Measurements from ENCODE around the gene PODXL2.
A peak's percentile ranks its signal among the peaks of the same experiment; 100 is the strongest.

PODXL2 gene

DNA sequence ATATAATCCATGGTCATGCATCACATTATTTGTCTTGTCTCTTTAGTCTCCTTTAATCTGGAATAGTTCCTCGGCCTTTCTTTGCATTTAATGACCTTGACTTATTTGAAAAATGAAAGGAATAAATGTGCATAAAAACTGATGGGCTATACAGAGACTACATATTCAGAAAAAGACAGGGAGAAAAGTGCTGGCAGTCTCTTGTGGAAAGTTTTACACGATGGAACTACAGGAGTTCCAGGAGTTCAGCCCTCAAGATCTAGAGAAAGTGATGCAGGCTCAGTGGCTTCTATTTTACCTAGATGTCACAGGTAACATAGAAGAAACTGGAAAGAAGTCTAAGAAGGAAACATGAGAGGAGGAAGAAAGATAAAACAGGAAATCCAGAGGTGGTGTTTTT lies 36.2 kb downstream of the PODXL2 start:
- DNase-seq (ENCODE audit: insufficient read length, low spot score) = no peak
- FAIRE-seq = no peak
- TF ChIP-seq POLR2A (IDR thresholded peaks at IDR 0.05; ENCODE audit: low read depth, low read length) = no peak

DNA sequence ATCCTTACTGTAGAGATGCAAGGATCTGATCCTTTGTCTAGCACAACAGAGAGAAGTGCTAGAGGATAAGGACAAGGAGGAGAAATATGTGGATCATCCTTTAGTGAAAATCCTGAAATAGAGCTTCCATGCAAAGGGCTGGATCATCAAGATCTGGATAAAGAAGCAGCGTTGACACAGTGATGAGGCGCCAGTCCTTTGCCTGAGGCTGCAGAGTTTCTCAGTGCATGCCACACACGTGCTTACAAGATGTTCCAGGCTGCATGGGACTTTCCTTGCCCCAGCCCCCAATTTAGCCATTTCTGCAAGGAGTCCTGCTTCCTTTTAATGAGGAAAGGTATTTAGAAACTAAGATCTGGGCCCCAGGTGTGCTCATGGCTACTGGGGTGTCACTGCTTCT lies 36.6 kb downstream of the PODXL2 start:
- TF ChIP-seq POLR2A (IDR thresholded peaks at IDR 0.05; ENCODE audit: low read depth, low read length) = no peak
- FAIRE-seq (no peak), DNase-seq (ENCODE audit: insufficient read length, low spot score) (no peak)

DNA sequence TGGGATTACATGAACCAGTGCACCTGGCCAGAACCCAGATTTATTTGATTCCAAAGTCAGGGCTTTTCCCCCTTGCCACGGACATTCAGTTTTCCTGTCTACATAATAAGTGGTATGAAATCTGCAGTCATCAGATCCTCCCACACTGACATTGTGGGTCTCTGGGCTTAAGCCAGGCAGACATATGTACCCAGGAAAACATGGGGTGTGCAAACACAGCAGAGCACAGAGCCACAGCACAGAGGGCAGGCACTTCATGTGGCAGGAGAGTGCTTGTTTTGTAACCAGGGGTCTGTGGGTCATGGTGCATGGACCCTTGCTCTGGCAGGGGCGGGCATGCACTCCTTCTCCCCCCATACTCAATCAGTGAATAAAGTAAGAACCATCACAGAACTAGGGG lies 37.7 kb downstream of the PODXL2 start:
- FAIRE-seq (no peak), DNase-seq (ENCODE audit: insufficient read length, low spot score) (no peak)
- TF ChIP-seq POLR2A (IDR thresholded peaks at IDR 0.05; ENCODE audit: low read depth, low read length) = no peak

GRCh38 chr3:127667119-127667681 lies 38.2 kb downstream of the PODXL2 start:
- DNase-seq (ENCODE audit: insufficient read length, low spot score) = no peak
- no peak for FAIRE-seq
- no peak for TF ChIP-seq POLR2A (IDR thresholded peaks at IDR 0.05; ENCODE audit: low read depth, low read length)

DNA sequence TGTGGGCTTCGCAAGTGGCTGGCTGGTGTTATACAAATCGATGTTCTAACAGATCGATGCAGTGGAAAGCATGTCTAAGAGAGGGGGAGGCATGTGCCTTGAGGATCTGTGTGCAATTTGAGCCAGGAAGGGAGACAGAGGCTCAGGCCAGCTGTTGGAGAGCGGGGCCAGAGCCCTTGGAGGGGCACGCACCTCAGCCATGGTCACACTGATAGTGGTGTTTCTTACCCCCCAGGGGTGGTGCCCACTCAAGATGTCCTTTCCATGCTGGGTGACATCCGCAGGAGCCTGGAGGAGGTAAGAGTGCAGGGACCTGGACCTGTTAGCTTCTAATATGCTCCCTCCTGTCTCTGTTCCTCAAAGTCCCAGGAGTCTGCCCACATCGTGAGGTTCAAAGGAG lies 39.9 kb downstream of the PODXL2 start:
- FAIRE-seq (no peak), DNase-seq (ENCODE audit: insufficient read length, low spot score) (no peak)
- TF ChIP-seq POLR2A (IDR thresholded peaks at IDR 0.05; ENCODE audit: low read depth, low read length) = no peak

- TF ChIP-seq POLR2A (IDR thresholded peaks at IDR 0.05; ENCODE audit: low read depth, low read length) = no peak
- DNase-seq (ENCODE audit: insufficient read length, low spot score) (no peak), FAIRE-seq (no peak)
These were observed 40.7 kb downstream of the PODXL2 start for GRCh38 chr3:127669541-127670228.

DNA sequence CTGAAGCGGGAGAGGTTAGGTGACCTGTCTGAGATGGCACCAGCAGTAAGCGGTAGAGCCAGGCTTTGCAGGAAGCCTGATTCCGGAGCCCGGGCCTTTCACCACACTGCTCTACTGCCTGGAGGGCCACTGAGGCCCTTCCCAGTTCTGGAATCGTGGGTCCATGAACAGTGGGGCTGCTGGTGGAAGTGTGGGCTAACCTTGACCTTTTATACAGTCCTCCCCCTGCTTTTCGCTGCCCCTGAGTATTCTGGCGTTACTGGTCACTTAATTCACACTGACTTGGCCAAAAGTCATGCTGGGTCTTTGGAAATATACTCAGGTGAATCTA lies 41.2 kb downstream of the PODXL2 start:
- no peak for DNase-seq (ENCODE audit: insufficient read length, low spot score)
- FAIRE-seq = no peak
- no peak for TF ChIP-seq POLR2A (IDR thresholded peaks at IDR 0.05; ENCODE audit: low read depth, low read length)

DNA sequence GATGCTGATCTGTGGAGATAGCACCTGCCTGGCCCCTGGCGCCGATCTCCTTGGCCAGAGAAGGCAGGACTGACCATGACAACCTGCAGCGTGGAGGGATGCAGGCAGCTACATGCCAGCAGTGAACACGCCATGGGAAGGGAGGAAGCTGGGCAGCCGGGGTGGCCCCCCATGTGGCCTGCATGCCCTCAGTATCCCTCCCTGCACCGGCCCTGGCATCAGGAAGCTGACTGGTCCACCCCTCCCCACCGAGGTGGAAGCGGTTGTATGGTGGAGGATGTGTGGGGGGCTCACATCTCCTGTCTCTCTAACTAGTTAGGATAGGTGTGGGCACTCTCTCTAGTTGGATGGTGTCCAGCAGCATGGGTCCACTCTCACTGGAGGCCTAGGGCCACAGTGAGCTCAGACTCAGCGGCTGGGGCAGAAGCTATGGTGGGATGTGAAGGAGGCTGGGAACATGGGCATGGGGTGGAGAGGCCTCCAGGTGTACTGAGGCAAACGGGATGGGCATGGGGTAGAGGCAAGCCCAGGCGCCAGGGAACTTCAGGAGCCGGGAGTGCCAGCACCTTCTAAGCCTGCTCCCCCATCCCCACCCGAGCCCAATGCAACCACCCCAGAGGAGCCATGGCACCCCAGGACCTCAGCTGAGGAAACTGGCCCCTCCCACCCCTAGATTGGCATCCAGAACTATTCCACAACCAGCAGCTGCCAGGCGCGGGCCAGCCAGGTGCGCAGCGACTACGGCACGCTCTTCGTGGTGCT lies 42.0 kb downstream of the PODXL2 start:
- FAIRE-seq = no peak
- DNase-seq (ENCODE audit: insufficient read length, low spot score) = no peak

GRCh38 chr3:127671523-127672428 lies 42.8 kb downstream of the PODXL2 start:
- no peak for TF ChIP-seq POLR2A (IDR thresholded peaks at IDR 0.05; ENCODE audit: low read depth, low read length)
- no peak for FAIRE-seq
- no peak for DNase-seq (ENCODE audit: insufficient read length, low spot score)

More for the DNA sequence above, 42.0 kb downstream of the PODXL2 start:
- no peak for TF ChIP-seq POLR2A (IDR thresholded peaks at IDR 0.05; ENCODE audit: low read depth, low read length)

DNA sequence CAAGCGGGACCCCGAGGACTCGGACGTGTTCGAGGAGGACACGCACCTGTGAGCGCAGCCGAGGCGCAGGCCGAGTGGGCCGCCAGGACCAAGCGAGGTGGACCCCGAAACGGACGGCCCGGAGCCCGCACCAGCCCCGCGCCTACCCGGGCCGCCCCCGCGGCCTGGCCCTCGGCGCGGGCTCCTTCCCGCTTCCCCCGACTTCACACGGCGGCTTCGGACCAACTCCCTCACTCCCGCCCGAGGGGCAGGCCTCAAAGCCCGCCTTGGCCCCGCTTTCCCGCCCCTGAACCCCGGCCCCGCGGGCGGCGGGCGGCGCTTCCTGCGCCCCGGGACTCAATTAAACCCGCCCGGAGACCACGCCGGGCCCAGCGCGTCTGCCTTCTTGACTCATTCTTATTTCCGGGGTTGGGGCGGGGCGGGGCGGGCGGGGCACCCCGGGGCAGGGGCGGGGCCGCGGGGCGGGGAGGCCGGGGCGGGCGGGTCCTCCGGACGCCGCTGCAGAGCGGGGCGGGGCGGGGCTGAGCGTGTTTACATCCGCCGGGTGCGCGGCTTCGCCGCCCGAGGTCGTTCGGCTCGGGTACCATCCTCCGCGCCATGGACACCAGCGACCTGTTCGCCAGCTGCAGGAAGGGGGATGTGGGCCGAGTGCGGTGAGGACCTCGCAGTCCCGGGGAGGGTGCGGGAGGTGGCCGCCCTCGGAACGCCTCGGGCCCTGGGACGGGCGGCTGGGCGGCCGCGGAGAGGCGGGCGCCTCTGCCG lies 43.6 kb downstream of the PODXL2 start, which contains the start of gene ABTB1:
TSS of gene ABTB1 (plus strand) at position 524 of the 762 bp plus-strand sequence. CDS start at position 598, 74 bp downstream.
- peak; percentile 84 for DNase-seq (ENCODE audit: insufficient read length, low spot score)
- no peak for FAIRE-seq
- TF ChIP-seq POLR2A (IDR thresholded peaks at IDR 0.05; ENCODE audit: low read depth, low read length) = 0 out of 2 replicates have a peak, but pooled peaks have one; percentile 31

DNA sequence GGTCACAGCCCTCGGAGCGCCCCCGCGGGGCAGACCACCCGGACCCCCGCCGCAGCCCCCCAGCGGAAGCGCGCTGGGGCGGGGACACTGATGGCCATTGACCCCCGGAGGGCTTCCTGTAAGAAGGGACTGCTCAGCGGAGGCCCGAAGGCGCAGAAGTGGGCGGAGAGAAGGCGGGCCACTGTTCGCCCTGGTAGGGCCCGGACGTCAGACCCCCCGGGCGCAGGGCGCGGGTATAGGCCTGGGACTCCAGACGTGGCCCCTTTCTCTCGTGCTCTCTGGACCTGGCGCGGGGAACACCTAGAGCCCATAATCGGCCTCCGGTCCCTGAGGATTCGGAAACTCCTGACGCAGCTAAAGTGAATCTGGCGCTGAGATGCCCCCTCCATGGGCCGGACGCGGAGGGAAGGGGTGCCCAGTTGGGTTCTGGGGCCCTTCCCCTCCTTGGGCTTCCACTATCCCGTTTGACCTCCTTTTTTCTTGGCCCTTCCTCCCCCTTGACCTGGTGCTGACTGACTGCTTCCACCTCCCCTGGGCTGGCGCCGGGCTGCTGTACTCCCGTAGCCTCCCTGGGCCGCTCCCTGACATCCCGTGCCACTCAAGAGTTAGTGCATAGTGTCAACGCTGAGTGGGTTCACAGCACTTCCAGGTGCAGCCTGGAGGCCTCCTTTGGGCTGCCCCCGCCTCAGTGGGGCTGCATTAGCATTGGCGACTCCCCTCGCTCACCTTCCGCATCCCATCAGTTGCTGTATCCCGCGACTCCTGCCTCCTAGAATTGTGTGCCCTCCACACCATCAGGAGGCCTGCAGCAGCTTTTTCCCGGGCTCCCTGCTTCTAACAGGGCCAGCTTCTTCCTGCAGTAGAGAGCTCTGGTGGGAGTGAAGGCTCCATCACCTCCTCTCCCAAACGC lies 44.5 kb downstream of the PODXL2 start:
- FAIRE-seq (no peak), DNase-seq (ENCODE audit: insufficient read length, low spot score) (peak; percentile 70)
- TF ChIP-seq POLR2A (IDR thresholded peaks at IDR 0.05; ENCODE audit: low read depth, low read length) = no peak

- FAIRE-seq (no peak), DNase-seq (ENCODE audit: insufficient read length, low spot score) (no peak)
- TF ChIP-seq POLR2A (IDR thresholded peaks at IDR 0.05; ENCODE audit: low read depth, low read length) = no peak
These were observed 45.2 kb downstream of the PODXL2 start for GRCh38 chr3:127674101-127674721.
